HEK293T (cell line): ENCODE data around the gene ECM2.

Experiments
- CTCF ChIA-PET: fragments of 350-600 bp; formaldehyde crosslinking; extraction: SDS; loops from one replicate; lab custom pipeline; 2021; ENCODE audit warnings: antibody characterized with exemption, inconsistent platforms; lab: Yijun Ruan, JAX
- POLR2A ChIA-PET: fragments of 350-600 bp; formaldehyde crosslinking; extraction: SDS; loops from one replicate; lab custom pipeline; 2020; ENCODE audit warnings: antibody characterized with exemption, inconsistent platforms; lab: Yijun Ruan, JAX
- DNase-seq: peaks from one replicate; pipeline ENCODE4 v3.0.0; 2012; ENCODE audit warnings: mixed read lengths; ENCODE audit errors: extremely low spot score
- ARNT ChIP-seq: fragments of 450-650 bp; IDR thresholded peaks from 2 replicates; pipeline ENCODE4 v1.6.1; 2017; ENCODE audit warnings: mild to moderate bottlenecking
- BHLHE40 ChIP-seq: fragments of 450-650 bp; IDR thresholded peaks from 2 replicates; pipeline ENCODE4 v1.6.1; 2016; ENCODE audit warnings: mild to moderate bottlenecking, moderate library complexity, borderline replicate concordance
- CTBP1 ChIP-seq: fragments of 450-650 bp; IDR thresholded peaks from 2 replicates; pipeline ENCODE4 v1.6.1; 2016; ENCODE audit warnings: borderline replicate concordance
- ELF4 ChIP-seq: fragments of 450-650 bp; IDR thresholded peaks from 2 replicates; pipeline ENCODE4 v1.6.1; 2017; ENCODE audit warnings: antibody characterized with exemption
- FOXA1 ChIP-seq: fragments of 450-650 bp; IDR thresholded peaks from 2 replicates; pipeline ENCODE4 v1.6.1; 2016; ENCODE audit warnings: mild to moderate bottlenecking
- FOXK2 ChIP-seq: fragments of 450-650 bp; IDR thresholded peaks from 2 replicates; pipeline ENCODE4 v1.6.1; 2016; ENCODE audit warnings: mild to moderate bottlenecking
- FOXM1 ChIP-seq: fragments of 450-650 bp; IDR thresholded peaks from 2 replicates; pipeline ENCODE4 v1.6.1; 2017; ENCODE audit warnings: mild to moderate bottlenecking, borderline replicate concordance
- HDGF ChIP-seq: fragments of 450-650 bp; IDR thresholded peaks from 2 replicates; pipeline ENCODE4 v1.6.1; 2017; ENCODE audit warnings: antibody characterized with exemption, borderline replicate concordance
- L3MBTL2 ChIP-seq: fragments of 450-650 bp; conservative IDR thresholded peaks from 2 replicates; pipeline ENCODE4 v1.6.1; 2016; ENCODE audit warnings: mild to moderate bottlenecking
- LEF1 ChIP-seq: fragments of 450-650 bp; IDR thresholded peaks from 2 replicates; pipeline ENCODE4 v1.6.1; 2017; ENCODE audit warnings: mild to moderate bottlenecking, borderline replicate concordance
- NFRKB ChIP-seq: fragments of 450-650 bp; IDR thresholded peaks from 2 replicates; pipeline ENCODE4 v1.6.1; 2016; ENCODE audit warnings: mild to moderate bottlenecking, moderate library complexity
- PKNOX1 ChIP-seq: fragments of 450-650 bp; IDR thresholded peaks from 2 replicates; pipeline ENCODE4 v1.6.1; 2016
- SP1 ChIP-seq: fragments of 450-650 bp; IDR thresholded peaks from 2 replicates; pipeline ENCODE4 v1.6.1; 2017
- SUZ12 ChIP-seq: fragments of 450-650 bp; IDR thresholded peaks from 2 replicates; pipeline ENCODE4 v1.6.1; 2016; ENCODE audit warnings: mild to moderate bottlenecking
- TARDBP ChIP-seq: fragments of 450-650 bp; IDR thresholded peaks from 2 replicates; pipeline ENCODE4 v1.6.1; 2016
- ZNF384 ChIP-seq: fragments of 450-650 bp; IDR thresholded peaks from 2 replicates; pipeline ENCODE4 v1.6.1; 2016

Gene ECM2

GRCh38 chr9:92501671-92502393, 34.0 kb downstream of the ECM2 start:
- no peak for TF ChIP-seq LEF1
- no peak for TF ChIP-seq SP1
- no peak for TF ChIP-seq BHLHE40
- no peak for TF ChIP-seq TARDBP
- no peak for TF ChIP-seq SUZ12
- no peak for TF ChIP-seq ARNT
- no peak for TF ChIP-seq L3MBTL2
- no peak for TF ChIP-seq FOXK2
- TF ChIP-seq ELF4 = no peak
- TF ChIP-seq FOXM1 = no peak
- TF ChIP-seq ZNF384 = no peak
- no peak for TF ChIP-seq CTBP1
- no peak; the same call in 1 of the 2 replicates for TF ChIP-seq PKNOX1
- TF ChIP-seq FOXA1 = no peak
- no peak for TF ChIP-seq NFRKB
- TF ChIP-seq HDGF = no peak
- peak; percentile 58 for DNase-seq
- CTCF ChIA-PET = no interaction called here
- POLR2A ChIA-PET = no interaction called here

- ChIA-PET CTCF (no interaction called here), POLR2A (no interaction called here)
Measured at GRCh38 chr9:92500725-92501124, 35.1 kb downstream of the ECM2 start.

GRCh38 chr9:92499701-92500100, 36.1 kb downstream of the ECM2 start:
- CTCF ChIA-PET = interaction anchor here (0.7 kb wide), 1 partner anchor 20 kb away, joined by 3 read pairs; no protein-coding TSS in a partner anchor
- TF ChIP-seq FOXK2 (no peak), HDGF (no peak), ARNT (no peak), LEF1 (no peak), FOXM1 (no peak), ELF4 (no peak), SUZ12 (no peak), SP1 (no peak), ZNF384 (no peak), NFRKB (no peak)
- no peak for DNase-seq
- POLR2A ChIA-PET = no interaction called here

More at GRCh38 chr9:92500725-92501124, 35.1 kb downstream of the ECM2 start:
- TF ChIP-seq BHLHE40 = no peak
- TF ChIP-seq PKNOX1 = no peak
- no peak for TF ChIP-seq FOXM1
- TF ChIP-seq NFRKB = no peak
- no peak for TF ChIP-seq FOXA1
- TF ChIP-seq TARDBP = no peak
- no peak for DNase-seq

- CTCF ChIA-PET = no interaction called here
- TF ChIP-seq ZNF384 (no peak), PKNOX1 (no peak), FOXK2 (no peak), SP1 (no peak), NFRKB (no peak), L3MBTL2 (no peak), BHLHE40 (no peak), ELF4 (no peak), LEF1 (no peak)
- POLR2A ChIA-PET = no interaction called here
- DNase-seq = no peak
Measured at GRCh38 chr9:92496396-92497176, 39.2 kb downstream of the ECM2 start.

- ChIA-PET POLR2A (no interaction called here), CTCF (interaction anchor here (1.3 kb wide), 1 partner anchor 8 kb away, joined by 3 read pairs; no protein-coding TSS in a partner anchor)
- no peak for DNase-seq
- no peak for TF ChIP-seq FOXM1
- TF ChIP-seq CTBP1 = no peak
- no peak for TF ChIP-seq FOXA1
- TF ChIP-seq ELF4 = no peak
- TF ChIP-seq ARNT = no peak
- no peak for TF ChIP-seq LEF1
- no peak for TF ChIP-seq NFRKB
- TF ChIP-seq SP1 = no peak
- TF ChIP-seq L3MBTL2 = no peak
- TF ChIP-seq PKNOX1 = no peak
- TF ChIP-seq SUZ12 = no peak
- TF ChIP-seq HDGF = no peak
- TF ChIP-seq ZNF384 = no peak
- no peak for TF ChIP-seq FOXK2
- no peak for TF ChIP-seq BHLHE40
- no peak for TF ChIP-seq TARDBP
Measured at GRCh38 chr9:92494856-92495255, 40.9 kb downstream of the ECM2 start.
